LNCaP clone FGC (cell line): ENCODE measurements around the gene ARHGEF26.

Source experiments
- DNase-seq: peaks from one replicate; pipeline ENCODE4 v3.0.0-alpha.2; 2011; ENCODE audit warnings: low read depth
- H3K4me3 ChIP-seq: 2 replicates; pipeline ENCODE4 v1.5.1; 2011; ENCODE audit warnings: mild to moderate bottlenecking, low read depth, low read length, control low read depth
- CTCF ChIP-seq: IDR thresholded peaks from 2 replicates; pipeline ENCODE4 v1.5.1; 2012; ENCODE audit warnings: mild to moderate bottlenecking; ENCODE audit not compliant: control insufficient read depth, insufficient read depth; ENCODE audit errors: extremely low read depth

ARHGEF26 gene

GRCh38 chr3:154285221-154285620 is 164.0 kb downstream of the ARHGEF26 start:
- no peak overlapping the region for H3K4me3 ChIP-seq
- no peak for DNase-seq
- no peak for TF ChIP-seq CTCF

DNA sequence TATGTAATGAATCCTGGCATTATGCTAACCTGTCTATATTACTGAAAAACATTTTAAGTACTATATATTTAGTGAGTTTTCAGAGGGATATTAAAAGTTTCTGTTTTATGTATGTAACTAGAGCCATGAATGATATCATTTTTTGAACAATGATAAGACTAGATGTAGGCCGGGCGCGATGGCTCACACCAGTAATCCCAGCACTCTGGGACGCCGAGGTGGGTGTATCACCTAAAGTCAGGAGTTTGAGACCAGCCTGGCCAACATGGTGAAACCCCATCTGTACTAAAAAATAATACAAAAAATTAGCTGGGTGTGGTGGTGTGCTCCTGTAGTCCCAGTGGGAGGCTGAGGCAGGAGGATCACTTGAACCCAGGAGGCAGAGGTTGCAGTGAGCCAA is 169.0 kb downstream of the ARHGEF26 start:
- no peak overlapping the region for H3K4me3 ChIP-seq
- no peak for TF ChIP-seq CTCF
- DNase-seq, result no peak

GRCh38 chr3:154294016-154294415 is 172.8 kb downstream of the ARHGEF26 start:
- no peak for TF ChIP-seq CTCF
- DNase-seq, result no peak

DNA sequence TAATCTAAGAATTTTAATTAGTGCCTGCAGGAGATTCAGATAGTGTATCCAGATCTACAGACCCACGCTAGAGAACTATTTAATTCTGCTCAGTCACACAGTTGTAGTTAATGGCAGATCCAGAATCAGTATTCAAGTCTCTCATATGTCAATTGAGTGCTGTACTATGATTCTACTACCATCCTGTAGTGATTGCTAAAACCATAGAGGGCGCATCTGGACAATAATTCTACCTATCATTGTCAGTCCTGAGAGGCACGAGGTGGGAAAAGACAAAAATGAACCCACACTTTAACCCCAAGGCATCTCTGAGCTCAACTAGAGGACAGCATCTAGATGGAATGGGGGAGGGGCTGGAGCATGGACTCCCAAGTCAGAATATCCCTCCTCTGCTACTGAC is 180.4 kb downstream of the ARHGEF26 start:
- peak; percentile 29; the same call in 1 of the 2 replicates for TF ChIP-seq CTCF
- no peak overlapping the region for H3K4me3 ChIP-seq
- no peak for DNase-seq

More at GRCh38 chr3:154294016-154294415, 172.8 kb downstream of the ARHGEF26 start:
- no peak overlapping the region for H3K4me3 ChIP-seq

DNA sequence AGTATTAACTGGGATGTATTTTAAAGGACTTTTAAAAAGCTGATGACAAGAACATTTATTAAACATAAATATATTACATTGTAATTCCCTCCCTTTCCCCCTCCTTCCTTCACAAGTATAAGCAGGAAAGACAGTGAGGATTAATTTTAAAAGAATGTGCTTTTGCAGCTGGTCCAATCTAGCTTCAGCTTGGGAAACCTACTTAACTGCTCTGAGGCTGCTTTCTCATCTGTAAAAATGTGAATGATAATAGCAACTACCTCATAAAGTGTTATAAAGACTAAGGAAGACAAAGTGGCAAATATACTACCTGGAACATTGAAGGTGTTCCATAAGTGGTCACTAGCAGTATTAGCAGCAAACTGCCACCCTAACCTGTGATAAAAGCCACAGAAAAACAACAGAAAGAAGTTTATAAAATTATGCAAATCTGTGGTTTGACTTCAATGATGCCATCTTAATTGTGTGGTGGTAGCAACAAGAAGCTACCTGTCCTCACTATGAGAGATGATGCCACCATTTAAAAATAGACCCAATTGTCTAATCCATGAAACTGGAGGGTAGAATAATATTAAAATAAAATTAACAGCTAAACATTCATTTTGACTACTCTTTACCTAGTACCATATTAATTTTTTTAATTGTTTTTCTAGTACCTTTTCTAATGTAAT is 183.1 kb downstream of the ARHGEF26 start:
- TF ChIP-seq CTCF, result no peak
- H3K4me3 ChIP-seq, result no peak overlapping the region
- no peak for DNase-seq

- no peak for TF ChIP-seq CTCF
- DNase-seq, result no peak
- no peak overlapping the region for H3K4me3 ChIP-seq
Measured at GRCh38 chr3:154304936-154305335, 183.7 kb downstream of the ARHGEF26 start.

GRCh38 chr3:154307363-154307762 is 186.2 kb downstream of the ARHGEF26 start:
- TF ChIP-seq CTCF, result no peak
- no peak for DNase-seq
- H3K4me3 ChIP-seq, result no peak overlapping the region
